IPS DF 4.7 (cell line): Measurements from ENCODE around the gene CST1.
"Not testable (repeated sequence)": the region's sequence is repeated elsewhere in the genome, so short reads cannot be mapped to it uniquely, and the experiment has no call there.

Experiments
- DNase-seq: peaks from one replicate; pipeline ENCODE4 v3.0.0-alpha.2; 2013; ENCODE audit warnings: low spot score; ENCODE audit errors: extremely low read depth

Gene CST1, protein sequence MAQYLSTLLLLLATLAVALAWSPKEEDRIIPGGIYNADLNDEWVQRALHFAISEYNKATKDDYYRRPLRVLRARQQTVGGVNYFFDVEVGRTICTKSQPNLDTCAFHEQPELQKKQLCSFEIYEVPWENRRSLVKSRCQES

DNA sequence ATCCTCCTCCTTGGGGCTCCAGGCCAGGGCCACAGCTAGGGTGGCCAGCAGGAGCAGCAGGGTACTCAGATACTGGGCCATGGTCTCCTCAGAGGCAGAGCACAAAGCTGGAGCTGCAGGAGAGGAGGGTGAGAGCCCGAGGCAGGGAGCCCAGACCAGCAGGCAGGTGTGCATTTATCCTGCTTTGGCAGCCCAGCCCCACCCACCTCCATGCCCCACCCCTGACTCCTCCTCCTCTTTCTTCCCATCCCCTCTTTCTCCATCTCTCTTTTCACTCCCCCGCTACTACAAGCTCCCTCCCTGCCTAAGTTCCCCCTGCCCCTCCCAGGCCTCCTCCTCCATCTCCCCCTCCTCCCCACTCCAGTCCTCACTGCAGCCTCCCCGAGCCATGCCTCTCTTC lies at the start of gene CST1:
Gene CST1, minus strand, starts transcription at position 150 of the 400 bp plus-strand sequence. Its CDS starts 69 bp downstream, at position 81.
- DNase-seq, result not testable (repeated sequence)

GRCh38 chr20:23799216-23799847 lies 48.6 kb upstream of the CST1 start:
- not testable (repeated sequence) for DNase-seq

DNA sequence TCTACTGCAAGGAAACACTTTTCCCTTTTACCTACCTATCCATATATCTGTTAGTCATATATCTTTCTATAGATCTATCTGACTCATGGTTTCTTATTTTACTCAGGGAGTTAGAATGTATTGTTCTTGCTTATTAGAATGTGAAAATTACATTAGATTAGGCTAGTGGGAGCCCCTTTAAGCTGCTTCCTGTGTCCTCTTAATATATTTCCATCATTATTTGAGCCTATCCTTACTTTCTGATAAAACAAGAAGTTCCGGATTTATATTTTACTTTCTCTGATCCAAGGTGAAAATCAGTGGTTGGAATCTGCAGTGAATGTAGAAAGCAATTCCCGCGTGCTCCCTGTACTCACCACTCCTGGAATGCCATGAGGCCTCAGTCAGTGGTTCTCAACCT lies 44.8 kb upstream of the CST1 start:
- no peak for DNase-seq

DNA sequence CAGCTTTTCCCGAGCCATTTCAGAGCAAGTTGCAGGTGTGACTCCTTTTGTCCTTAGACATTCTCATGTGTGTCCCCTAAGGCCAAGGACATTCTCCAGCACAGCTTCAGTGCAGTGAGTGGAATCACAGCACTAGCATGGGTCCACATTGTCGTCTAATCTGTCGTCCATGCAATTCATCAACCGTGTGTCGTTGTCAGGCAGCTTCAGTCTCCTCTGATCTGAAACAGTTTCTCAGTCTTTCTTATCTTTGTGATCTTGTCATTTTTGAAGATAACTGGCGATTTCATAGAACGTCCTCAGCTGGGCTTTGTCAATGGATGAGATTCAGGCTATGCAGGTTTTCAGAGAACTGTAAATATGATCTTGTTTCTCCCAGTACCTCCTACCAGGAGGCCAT lies 44.1 kb upstream of the CST1 start:
- no peak for DNase-seq

DNA sequence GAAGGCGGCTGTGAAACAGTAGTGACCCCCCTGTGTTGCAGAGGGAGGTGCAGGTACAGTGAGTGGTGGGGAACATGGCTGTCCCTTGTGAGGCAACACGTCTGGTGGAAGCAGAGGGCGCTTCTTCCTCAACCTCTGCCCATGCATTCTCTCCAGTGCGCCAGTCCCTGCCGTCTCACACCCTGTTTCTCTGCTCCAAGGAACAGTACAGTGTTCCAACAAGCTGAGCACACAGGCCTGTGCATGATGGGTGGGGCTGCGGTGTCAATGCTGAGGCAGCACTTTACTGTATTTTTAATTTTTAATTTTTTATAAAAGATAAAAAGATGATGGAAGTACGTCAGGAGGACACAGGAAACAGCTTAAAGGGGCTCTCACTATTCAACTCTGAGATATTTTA lies 43.3 kb upstream of the CST1 start:
- no peak for DNase-seq

DNA sequence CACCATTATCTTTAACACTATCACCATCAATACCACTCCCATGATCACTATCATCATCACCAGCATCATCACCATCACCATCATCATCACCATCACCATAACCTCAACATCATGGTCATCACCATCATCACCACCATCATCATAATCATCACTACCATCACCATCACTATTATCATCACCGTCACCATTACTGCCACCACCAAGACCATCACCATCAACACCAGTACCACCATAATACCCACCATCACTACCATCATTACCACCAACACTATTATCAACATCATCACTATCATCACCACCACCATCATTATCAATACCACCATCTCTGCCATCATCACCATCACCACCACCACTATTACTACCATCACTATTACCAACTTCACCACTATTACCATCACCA lies 32.7 kb upstream of the CST1 start:
- no peak for DNase-seq

DNA sequence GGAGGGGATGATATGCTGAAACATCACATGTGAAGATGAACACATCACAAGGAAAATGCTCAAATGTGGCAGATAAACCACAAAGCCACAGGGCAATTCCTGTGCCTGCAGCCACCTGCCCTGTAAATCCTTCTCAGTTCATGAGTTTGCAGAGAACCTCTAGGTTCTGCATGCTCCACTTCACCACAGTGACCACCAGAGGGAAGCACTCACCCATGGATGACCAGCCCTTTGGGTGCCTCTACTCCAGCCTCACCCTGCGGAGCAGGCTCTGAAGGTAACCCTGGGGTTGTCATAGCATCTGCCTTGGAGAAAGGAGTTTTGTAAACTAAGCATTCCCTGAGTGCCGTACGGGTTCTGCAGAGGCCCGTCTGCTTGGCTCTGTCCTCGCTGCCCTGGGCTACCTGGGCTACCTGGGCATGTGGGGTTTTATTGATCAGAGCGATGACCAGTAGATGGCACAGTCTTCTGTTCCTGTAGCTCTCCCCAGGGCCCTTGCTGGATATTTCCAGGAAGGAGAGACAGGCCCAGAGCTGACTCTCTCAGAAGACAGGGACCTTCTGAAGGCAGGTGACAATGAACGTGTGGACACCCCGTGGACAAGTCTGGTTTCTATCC lies 31.7 kb upstream of the CST1 start:
- no peak for DNase-seq

GRCh38 chr20:23778676-23779075 lies 27.9 kb upstream of the CST1 start:
- DNase-seq, result not testable (repeated sequence)

DNA sequence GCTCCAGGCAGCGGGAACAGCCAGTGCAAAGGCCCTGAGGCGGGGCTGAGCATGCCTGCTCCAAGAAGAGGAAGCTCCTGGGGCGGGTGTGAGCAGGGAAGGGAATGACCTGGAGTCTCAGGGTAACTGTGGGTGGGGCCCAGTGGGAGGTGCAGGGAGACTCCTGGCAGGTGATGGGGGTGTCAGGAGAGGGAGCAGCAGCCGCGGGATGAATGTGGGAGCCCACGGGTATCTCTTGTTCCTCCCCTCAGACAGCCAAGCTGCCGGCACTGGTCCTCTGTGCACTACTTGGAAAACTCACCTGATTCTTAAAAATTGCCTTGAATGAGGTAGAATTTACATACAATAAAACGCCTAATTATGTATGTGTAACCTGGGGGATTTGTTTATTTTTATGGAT lies 26.6 kb upstream of the CST1 start:
- DNase-seq, result not testable (repeated sequence)

DNA sequence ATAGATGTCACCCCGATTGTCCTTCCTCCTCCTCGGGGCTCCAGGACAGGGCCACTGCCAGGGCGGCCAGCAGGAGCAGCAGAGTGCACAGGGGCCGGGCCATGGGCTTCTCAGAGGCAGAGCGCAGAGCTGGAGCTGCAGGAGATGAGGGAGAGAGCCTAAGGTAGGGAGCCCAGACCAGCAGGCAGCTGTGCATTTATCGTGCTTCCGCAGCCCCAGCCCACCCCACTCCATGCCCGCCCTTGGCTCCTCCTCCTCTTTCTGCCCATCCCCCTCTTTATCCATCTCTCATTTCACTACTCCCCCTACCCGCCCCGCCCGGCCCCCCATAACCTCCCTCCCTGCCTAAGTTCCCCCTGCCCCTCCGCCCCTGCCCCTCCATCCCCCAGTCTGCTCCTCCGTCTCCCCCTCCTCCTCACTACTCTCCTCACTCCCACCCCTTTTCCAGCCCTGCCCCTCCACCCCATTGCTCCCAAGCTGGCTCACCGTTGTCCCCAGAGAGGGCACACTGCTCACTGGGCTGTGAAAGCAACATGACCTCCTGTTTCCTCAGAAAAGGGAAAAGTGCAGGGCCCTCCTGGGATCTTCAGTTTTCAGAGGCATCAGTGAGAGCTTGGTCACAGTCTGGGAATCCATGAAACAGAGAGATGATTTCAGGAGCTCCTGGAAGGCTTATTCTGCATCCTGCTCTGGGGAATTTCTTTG lies 25.5 kb upstream of the CST1 start:
- no peak for DNase-seq

DNA sequence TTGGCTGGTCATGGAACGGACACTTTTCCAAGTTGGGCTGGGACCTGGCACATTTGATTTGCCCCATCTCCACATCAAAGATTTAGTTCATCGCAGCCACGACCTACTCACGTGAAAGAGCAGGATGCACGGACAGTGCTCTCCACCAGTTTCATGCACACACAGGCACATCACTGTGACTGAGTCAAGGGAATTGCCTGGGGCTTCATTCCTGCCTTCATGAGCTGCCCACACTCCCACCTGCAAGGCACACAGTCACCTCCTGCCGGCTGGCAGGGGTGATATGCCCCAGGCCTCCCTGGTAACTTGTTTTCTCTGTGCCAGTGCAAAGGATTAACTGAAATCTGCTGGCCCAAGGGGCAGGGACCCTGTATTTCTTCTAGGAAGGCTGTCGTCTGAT lies 23.3 kb upstream of the CST1 start:
- no peak for DNase-seq

DNA sequence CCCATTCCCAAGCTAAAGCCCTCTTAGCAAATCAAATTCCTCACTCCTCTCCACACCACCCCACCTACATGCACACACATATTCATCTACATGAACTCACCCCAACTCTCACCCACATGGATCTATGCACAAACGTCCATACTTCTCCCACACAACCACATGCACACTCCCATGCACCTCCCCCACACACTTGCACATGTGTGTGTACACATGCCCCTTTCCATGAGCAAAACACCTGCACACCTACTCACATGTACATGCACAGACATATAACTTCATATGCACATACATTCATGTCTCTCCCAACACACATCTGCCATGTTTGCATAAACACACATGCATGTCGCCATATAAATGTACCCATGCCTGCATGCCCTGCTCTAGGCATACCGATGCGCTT lies 22.8 kb upstream of the CST1 start:
- no peak for DNase-seq

GRCh38 chr20:23773127-23773526 lies 22.4 kb upstream of the CST1 start:
- no peak for DNase-seq

DNA sequence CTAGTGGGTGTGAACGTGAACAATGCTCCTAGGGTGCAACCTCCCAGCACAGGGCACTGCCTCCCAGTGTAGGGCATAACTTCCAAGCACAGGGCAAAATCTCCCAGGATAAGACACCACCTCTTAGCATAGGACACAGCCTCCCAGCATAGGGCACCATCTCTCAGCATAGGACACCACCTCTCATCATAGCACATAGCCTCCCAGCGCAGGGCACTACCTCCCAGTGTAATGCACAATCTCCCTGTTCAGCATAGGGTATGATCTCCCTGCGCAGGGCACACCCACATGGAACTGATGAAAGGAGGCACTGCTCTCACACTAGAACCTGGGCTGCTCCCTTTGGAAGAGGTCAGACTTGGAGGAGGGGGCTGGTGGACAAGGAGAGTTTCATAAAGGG lies 21.3 kb upstream of the CST1 start:
- DNase-seq, result no peak

DNA sequence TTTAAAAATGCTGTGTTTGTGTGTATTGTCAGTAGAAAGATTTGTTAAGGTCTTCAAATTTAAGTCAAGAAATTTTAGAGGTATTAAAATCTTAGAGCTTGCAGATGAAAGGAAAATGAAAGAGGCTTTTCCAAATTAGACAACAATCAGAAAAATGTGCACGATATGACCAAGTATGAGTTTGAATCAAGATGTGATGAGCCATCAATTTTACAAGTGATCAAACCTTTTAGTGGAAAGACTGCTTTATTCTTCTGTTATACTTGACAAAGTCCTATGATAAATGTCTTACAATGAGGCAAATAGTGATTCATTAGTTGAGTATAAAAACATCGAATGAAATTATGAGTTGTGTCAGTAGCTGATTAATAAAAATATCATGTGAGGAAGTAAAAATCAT lies 19.6 kb upstream of the CST1 start:
- no peak for DNase-seq

GRCh38 chr20:23768520-23768919 lies 17.8 kb upstream of the CST1 start:
- DNase-seq, result not testable (repeated sequence)

DNA sequence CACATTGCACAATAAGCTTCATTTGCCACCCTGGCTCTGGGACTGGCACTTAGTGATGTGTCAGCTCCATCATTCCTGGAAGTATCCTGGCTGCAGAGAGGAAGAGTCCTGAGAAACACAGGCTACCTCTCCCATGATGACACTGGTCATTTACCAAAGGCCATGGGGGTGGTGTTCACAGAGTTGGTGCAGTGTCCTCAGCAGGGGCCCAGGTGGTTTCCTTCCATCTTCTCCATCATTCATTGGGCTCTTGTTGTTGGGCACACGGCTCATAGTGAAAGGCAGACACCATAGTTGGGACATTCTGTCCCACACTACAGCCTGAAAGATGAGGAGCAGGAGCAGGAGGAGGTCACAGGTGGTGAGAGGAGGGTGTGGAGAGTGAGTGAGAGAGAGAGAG lies 15.8 kb upstream of the CST1 start:
- no peak for DNase-seq

DNA sequence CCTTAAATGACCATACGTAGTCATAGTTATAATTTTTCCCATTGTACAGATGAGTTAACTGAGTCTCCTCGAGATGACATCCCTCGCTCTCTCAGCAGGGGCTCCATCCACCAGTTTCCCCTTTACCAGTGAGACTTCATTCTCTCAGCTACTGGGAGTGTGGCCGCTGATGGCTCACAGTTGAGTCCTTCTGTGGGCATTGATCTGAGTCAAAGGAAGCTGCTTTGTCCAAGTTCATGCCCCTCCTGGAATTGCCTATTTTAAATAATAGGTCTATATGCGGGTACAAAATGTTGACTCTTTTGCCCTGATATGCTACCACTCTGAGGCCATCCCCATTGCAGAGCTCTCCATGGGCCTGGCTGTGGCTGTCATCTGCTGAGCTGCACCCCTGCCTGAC lies 14.8 kb upstream of the CST1 start:
- no peak for DNase-seq

DNA sequence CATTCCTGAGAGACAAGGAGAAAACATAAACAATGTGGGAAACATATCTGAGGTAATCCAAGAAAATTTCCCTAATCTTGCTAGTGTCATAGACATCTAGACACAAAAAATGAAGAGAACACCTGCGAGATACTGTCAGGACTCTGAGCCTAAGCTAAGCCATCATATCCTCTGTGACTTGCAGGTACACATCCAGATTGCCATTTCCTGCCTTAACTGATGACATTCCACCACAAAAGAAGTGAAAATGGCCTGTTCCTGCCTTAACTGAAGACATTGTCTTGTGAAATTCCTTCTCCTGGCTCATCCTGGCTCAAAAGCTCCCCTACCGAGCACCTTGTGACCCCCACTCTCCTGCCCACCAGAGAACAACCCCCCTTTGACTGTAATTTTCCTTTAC lies 13.9 kb upstream of the CST1 start:
- DNase-seq, result not testable (repeated sequence)

GRCh38 chr20:23763345-23763744 lies 12.6 kb upstream of the CST1 start:
- DNase-seq, result no peak

DNA sequence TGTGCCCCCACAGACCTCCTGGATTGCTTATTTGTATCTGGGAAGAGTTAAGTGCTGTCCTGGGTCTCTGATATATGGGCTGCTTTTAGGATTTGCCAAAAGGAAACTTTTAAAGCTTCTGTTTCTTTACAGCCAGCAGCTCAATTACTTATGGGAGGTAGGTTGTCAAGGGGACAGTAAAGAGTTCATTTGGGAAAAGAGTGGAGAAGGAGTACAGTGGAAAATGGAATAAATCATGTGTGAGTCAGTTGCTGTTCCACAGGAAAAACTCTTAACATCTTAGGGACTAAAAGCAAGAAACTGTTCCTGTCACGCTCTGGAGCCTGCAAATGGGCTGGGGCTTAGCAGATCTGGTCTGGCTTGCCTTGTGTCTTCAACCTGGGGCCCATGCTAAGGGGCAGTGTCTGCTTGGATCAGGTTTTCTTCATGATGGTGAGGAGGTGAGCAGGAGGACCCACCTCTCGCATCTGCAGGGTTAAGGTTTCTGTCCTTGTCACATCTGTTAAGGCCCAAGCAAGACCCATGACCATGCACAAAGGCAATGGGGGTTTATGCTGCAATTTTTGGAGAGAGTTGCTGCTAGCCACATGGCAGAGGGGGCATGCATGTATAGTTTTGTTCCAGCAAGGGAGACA lies 8.7 kb upstream of the CST1 start:
- no peak for DNase-seq

DNA sequence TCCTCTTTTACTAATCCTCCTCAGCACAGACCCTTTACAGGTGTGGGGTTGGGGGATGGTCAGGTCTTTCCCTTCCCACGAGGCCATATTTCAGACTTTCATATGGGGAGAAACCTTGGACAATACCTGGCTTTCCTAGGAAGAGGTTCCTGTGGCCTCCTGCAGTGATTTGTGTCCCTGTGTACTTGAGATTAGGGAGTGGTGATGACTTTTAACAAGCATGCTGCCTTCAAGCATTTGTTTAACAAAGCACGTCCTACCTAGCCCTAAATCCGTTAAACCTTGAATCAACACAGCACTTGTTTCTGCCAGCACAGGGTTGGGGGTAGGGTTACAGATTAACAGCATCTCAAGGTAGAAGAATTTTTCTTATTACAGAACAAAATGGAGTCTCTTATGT lies 6.1 kb upstream of the CST1 start:
- DNase-seq, result not testable (repeated sequence)
